Activated CD8-positive, alpha-beta memory T cell treated with anti-CD3 and anti-CD28 coated beads for 4 hours (primary cell): Measurements from ENCODE around the gene FNDC3B.
"Not testable (repeated sequence)": the region's sequence is repeated elsewhere in the genome, so short reads cannot be mapped to it uniquely, and the experiment has no call there.

ENCODE experiments used
- DNase-seq, 2 donors: peaks; one replicate each; pipeline ENCODE4 v3.0.0-alpha.2; 2020; ENCODE audit warnings: low read depth in 2 of 2

FNDC3B gene

GRCh38 chr3:172093581-172094443, 54.4 kb downstream of the FNDC3B start:
- not testable (repeated sequence) for DNase-seq

DNA sequence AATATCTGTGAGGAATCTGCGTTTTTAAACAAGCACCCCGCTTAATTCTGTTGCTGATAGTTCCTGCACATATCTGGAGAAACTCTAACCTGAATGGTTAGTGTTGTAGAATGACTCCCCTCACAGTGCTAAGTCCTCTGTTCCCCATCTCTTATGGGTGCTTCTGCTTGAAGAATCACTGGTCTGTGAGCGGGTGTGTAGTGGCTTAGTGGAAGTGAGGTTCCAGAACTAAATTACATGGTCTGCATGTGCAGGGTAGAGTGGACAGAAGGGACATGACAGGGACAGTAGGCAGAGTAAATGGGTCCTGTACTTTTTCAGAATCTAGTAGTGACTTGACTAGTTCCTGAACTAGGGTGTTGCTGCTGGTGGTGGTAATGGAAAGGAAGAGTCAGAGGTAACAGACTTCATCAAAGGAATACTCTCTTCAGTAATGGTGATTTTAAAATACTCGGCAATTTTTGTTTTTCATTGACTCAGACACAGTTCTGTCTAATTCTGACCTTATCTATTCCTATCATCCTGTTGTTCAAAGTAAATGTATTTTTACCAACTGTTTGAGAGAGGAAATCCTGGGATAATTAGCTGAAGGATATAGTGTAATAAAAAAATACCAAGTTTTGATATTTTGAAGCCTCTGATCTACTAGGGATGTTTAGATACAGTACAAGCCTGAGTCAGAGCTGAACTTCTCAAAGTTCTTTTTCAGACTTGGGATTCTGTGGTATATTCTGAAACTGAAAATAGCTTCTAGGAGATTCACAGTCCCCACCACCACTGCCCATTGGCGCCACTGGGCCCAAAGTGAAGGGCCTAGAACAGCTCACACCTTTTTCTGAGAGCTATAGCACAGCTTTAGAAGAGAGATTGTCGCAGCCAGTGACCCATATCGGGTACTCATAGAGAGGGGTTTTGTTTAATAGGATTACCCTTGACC, 55.5 kb downstream of the FNDC3B start:
- no peak for DNase-seq

DNA sequence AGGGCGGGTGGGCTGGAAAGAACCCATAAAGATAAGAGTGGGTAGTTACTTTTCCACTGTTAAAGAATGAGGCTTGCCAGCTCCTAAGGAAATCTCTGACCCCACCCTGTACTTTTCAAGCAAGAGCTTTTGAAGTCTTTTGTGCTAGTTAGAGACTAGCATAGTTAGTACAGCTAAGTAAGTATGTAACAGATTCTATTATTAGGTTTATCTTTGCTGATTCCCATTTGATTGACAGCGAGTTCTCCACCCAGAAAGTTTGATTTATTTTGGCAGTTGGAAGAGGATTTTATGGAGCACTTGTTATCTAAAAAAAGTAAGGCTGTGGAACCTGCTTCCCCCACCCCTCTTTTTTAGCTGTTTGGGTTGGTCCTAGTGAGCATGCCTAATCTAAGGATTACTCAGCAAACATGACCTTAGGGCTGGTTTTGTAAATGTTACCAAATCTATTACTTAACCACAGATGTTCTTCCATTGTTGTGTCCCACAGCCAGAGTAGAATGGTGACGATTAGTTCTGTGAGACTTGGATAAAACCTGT, 57.6 kb downstream of the FNDC3B start:
- DNase-seq, result no peak

DNA sequence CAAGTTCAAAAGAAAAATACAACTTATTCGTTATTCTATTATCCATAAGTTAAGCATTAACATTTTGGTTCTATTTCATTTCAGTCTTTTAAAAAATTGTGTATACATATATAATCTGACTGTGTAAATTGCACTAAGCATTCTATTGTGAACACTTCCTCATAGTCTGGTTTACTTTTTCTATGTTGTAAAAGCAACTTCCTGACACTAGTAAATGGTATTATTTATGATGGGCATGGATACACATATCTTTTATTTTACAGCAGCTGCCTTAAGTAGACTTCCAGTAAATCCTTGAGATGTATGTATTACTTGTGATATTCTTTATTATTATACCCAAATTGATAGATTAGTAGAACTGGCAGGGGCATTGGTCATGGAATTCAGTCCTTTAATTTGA, 58.2 kb downstream of the FNDC3B start:
- no peak for DNase-seq

DNA sequence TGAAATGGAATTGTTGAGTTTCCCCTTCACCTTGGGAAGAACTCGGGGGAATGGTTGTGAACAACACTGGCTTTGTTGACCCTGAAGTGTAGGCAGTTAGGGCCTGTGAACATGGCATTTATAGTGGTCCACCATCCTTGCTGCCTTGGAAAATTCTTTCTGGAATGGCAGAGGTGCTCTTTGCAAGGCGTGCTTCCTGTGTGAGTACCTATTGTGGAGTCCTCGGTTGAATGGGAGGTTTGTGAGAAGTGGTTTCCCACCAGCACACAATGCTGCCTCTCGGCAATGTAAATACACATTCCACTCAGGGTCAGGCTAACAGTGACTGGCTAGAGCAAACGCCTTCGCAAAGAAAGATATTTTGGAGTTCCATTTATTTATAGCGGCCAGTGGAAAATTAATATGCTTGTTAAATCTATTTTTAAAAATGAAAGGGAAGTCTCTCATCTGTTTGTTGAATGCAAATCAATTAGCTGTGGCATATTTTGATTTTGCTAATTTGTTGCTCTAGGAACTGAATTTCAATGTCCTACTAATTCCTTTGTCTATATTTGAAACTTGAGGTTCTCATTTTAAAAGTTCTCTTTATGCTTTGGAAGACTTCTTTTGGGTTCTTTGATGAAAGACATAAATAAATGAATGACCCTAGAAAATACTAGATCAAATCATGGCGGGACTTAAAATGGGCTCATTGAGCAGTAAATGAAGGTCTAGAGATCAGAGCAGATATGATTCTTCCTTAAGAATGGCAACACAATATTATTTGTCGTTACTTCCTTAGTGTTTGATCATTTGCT, 59.5 kb downstream of the FNDC3B start:
- DNase-seq, result no peak

DNA sequence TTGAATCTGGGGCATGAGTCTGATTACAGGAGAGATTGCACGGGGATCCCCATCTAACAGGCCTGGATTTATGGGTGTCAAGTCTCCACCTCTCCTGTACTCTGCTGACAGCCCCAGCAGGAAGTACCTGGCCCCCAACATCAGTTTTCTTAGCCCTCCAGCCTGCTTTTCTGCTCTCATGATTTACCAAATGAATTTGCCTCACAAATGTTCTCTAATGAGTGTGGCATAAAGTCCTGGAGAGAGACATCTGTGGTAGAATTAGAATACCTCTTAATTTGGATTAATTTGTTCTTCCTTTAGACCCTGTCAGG, 60.1 kb downstream of the FNDC3B start:
- no peak for DNase-seq

GRCh38 chr3:172100482-172100881, 61.1 kb downstream of the FNDC3B start:
- no peak for DNase-seq

DNA sequence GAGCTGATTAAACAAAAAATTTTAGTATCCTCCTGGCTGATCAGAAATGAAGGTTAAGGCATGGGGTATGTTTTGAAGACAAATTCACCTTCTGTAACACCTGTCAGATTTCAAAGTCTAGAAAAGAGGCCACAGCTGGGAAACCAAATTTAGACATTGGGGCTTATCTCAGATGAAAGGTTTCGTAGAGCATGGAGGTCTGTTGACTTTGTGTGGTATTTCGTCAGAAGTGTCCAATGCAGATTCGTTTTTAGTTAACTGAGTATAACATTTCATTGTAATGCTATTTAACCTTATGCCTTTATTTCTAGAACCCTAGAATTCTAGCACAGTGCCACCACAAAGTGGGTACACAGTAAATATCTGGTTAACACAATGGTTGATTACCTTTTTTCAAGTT, 61.7 kb downstream of the FNDC3B start:
- DNase-seq, result no peak

DNA sequence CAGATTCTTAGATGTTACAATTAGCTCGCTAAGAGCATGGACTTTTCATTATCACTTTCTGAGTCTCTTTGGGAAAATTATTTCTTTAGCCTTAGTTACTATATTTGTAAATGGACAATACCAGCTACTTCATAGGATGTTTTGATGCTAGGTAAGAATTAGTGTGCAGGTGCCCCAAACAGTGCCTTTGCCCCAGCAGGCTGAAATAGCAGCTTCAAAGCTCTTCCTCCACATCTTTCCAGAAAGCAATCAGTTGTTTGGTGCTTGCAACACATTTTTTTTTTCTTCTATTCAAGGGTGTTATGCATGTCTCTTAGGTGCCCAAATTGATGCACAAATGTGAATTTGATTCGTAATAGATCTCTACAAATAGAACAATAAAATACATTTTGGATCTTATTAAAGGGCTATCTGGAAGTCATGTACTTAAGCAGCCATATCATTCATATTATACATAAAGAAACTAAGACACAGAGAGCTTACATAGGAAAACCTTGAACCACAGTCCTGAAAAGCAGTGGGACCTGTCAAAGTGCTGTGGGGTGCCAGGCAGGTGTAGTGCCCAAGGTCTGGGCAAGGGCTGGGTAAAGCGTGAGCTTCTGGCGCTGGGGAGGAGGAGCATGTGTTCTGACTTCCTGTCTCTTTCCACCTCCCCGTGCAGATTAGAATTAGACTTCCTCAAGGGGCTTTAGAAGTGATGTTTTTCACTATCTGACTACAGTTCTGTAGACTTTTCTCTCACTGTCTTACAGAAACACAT, 62.9 kb downstream of the FNDC3B start:
- DNase-seq, result no peak

DNA sequence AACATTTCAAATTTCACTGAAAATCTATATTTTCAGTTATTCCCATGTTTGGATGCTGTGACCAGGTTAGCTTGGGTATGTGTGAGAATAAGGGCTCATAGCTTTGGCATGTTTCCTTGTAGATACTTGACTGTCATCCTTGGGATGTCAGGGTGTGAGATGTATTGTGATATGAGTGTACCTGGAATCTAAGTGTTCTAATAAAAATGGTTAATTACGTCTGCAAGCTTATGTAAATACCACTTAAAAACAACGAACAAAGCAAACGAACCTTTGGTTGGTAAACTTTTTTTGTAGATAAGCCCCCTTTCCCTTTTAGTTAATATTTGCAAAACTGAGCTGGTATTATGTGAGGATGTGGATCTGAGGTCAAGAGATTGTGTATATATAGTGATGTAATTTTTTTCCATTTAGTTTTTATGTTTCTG, 63.5 kb downstream of the FNDC3B start:
- no peak for DNase-seq

GRCh38 chr3:172103724-172104123, 64.3 kb downstream of the FNDC3B start:
- DNase-seq, result no peak

DNA sequence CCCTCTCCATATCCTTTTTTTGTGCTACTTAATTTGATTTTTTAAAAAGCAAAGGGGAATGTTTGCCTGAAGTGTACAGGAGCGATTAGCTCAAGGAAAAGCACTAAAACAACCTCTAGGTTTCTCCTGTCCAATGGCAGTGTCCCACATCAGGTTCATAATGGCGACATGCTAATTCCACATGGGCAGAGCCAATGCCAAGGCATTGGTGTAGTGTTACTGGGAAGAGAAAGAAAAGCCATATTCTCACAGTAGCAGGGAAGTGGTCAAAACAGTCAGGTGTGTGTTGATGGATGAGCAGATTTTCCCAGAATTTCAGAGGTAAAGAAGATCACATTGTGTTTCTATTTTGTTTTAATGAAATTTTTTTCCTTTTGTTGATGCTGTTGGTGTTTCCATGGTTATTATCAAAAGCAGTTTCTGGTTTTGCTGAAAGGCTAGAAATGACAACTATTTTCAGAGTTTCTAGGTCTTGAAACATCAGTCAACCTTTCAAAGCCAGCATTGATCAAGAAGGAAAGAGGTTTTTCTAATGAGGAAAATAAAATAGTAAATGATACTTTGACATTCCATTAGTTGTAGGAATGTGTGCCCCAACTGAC, 65.2 kb downstream of the FNDC3B start:
- DNase-seq, result no peak

GRCh38 chr3:172106037-172106954, 66.9 kb downstream of the FNDC3B start:
- no peak for DNase-seq

DNA sequence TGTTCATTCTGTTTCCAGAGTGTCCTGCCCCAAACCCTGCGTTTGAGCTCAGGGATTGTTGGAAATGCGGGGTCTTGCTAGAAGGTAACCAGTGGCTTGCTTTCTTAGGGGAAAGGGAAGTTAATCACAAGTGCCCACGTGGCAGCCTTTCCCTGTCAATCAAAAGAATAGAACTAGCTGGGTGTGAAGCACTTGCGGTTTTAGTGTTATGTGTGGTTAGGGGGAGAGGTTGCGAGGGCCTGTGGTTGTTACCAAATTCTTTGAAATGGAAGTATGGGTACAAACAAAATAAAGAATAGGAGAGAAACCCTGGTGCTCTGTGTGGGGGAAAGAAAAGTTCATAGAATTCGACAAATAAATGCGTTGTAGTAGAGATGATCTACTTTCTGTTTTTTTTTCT, 67.6 kb downstream of the FNDC3B start:
- DNase-seq, result peak; percentile 54 to 58

GRCh38 chr3:172107403-172107802, 68.0 kb downstream of the FNDC3B start:
- peak; percentile 30 to 35 for DNase-seq

DNA sequence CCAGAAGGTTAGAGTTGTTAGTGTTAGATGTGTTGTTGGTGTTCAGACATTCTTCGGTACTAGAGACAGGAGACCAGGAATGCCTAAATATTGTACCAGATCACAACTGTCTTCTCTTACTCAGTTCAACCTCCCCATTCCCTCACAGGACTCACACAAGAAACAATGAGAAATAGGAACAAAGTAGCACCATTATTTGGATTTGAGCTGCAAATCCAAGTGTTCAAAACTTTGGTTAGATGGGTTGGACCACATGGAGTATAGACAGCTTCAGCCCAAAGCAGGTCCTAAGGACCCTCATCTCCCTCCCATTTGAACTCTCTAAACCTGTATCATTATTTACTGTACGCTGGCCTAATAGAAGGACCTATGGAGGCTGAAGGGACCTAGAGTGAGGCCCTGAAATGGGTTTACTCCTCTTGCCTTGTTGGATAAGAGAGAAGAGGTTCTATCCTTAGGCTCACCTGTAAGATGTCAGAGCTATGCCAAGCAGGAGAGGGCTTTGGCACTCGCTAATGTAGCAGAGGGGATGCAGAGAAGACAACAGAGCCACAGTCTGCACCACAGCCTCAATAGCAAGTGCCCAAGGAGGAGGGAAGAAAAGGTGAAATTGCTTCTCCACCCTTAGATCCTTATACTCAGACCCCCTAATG, 70.9 kb downstream of the FNDC3B start:
- DNase-seq, result no peak

- no peak for DNase-seq
Observed at GRCh38 chr3:172111163-172111562, 71.8 kb downstream of the FNDC3B start.

DNA sequence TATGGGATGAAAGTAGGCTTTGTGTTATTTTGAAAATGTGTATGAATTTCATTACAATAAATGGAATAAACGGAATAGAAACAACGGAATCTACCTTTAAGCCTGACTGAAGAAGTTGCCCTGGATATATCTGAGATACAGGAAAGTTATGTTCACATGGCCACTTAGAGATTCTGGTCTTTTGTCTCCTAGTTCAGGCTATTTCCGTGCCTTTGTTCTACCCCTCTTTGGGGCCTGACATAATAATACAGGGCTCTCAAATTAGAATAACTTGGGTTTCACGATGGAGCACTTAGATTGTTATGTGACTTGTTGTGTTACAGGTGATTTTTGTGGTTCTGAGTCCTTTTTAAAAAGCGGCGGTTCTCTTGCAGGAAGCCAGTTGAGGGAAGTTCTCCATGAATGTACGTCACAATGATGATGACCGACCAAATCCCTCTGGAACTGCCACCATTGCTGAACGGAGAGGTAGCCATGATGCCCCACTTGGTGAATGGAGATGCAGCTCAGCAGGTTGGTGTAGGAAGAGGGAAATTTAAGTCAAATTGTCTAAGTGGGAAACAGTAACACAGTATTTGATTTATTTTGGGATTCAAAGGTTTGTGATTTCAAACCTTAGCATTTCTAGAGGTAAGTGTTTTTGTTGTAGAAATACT, 72.8 kb downstream of the FNDC3B start:
- DNase-seq, result no peak
